HG03565 (cell line): ENCODE measurements around the gene LSP1.
"Not testable (repeated sequence)": the region's sequence is repeated elsewhere in the genome, so short reads cannot be mapped to it uniquely, and the experiment has no call there.

Experiments used
- ATAC-seq: cut with Tn5 transposase; IDR thresholded peaks from one replicate; pipeline ENCODE4 v1.9.1; 2021; ENCODE audit warnings: mild to moderate bottlenecking, moderate library complexity; ENCODE audit not compliant: unreplicated experiment

LSP1 gene

GRCh38 chr11:1875093-1875850, 22.4 kb downstream of the LSP1 start:
- ATAC-seq, result no peak

GRCh38 chr11:1875851-1876301, 23.0 kb downstream of the LSP1 start:
- ATAC-seq, result not testable (repeated sequence)

GRCh38 chr11:1876361-1877063, 23.6 kb downstream of the LSP1 start:
- ATAC-seq, result no peak

GRCh38 chr11:1877211-1878136, 24.6 kb downstream of the LSP1 start:
- no peak for ATAC-seq

GRCh38 chr11:1878137-1879031, 25.5 kb downstream of the LSP1 start:
- no peak for ATAC-seq

GRCh38 chr11:1879342-1879940, 26.6 kb downstream of the LSP1 start:
- no peak for ATAC-seq

GRCh38 chr11:1879941-1880720, 27.2 kb downstream of the LSP1 start:
- no peak for ATAC-seq

- no peak for ATAC-seq
Measured at GRCh38 chr11:1880746-1881441, 28.0 kb downstream of the LSP1 start.

GRCh38 chr11:1881442-1882264, 28.8 kb downstream of the LSP1 start:
- no peak for ATAC-seq

- no peak for ATAC-seq
Measured at GRCh38 chr11:1882265-1883238, 29.7 kb downstream of the LSP1 start.

GRCh38 chr11:1883346-1884302, 30.7 kb downstream of the LSP1 start:
- ATAC-seq, result no peak

- ATAC-seq, result no peak
Measured at GRCh38 chr11:1884303-1884700, 31.4 kb downstream of the LSP1 start.

- ATAC-seq, result not testable (repeated sequence)
Measured at GRCh38 chr11:1886551-1886950, 33.7 kb downstream of the LSP1 start.

- ATAC-seq, result no peak
Measured at GRCh38 chr11:1887451-1888346, 34.8 kb downstream of the LSP1 start.
